Suprapubic skin (tissue), 4 donors: Measurements from ENCODE around the gene CBX6. TPM values are rescaled to one million over a fixed set of nuclear protein-coding genes. Genes with fewer than 3 reads are reported as not detected.
A peak's percentile ranks its signal among the peaks of the same experiment; 100 is the strongest.

ENCODE experiments used
- DNase-seq, 2 donors: peaks; one replicate each; pipeline ENCODE4 v3.0.0-alpha.2; 2019; ENCODE audit warnings: low spot score in 2 of 2
- H3K27ac ChIP-seq: fragments of 200-600 bp; sonication (generic); one replicate; pipeline ENCODE4 v1.5.1; 2019
- H3K27me3 ChIP-seq: fragments of 200-600 bp; sonication (generic); one replicate; pipeline ENCODE4 v1.5.1; 2019
- H3K36me3 ChIP-seq: fragments of 200-600 bp; sonication (generic); one replicate; pipeline ENCODE4 v1.5.1; 2019
- H3K4me1 ChIP-seq: fragments of 200-600 bp; sonication (generic); one replicate; pipeline ENCODE4 v1.5.1; 2019
- H3K4me3 ChIP-seq: fragments of 200-600 bp; sonication (generic); one replicate; pipeline ENCODE4 v1.5.1; 2019; ENCODE audit warnings: mild to moderate bottlenecking
- H3K9me3 ChIP-seq: fragments of 200-600 bp; sonication (generic); one replicate; pipeline ENCODE4 v1.5.1; 2019
- CTCF ChIP-seq, 2 donors: fragments of 200-600 bp in 1 of 2; fragments of 450-650 bp in 1 of 2; sonication (generic) in 1 of 2; IDR thresholded peaks; one replicate each; pipeline ENCODE4 v1.5.1; 2016 to 2019; ENCODE audit warnings: antibody characterized with exemption in 2 of 2, mild to moderate bottlenecking in 1 of 2, moderate library complexity in 1 of 2
- EP300 ChIP-seq: sonication (generic); formaldehyde crosslinking; IDR thresholded peaks from one replicate; pipeline ENCODE4 v1.6.1; 2017; ENCODE audit warnings: antibody characterized with exemption
- POLR2A ChIP-seq, 2 donors: fragments of 450-650 bp; IDR thresholded peaks; one replicate each; pipeline ENCODE4 v1.6.1; 2017; ENCODE audit warnings: antibody characterized with exemption in 2 of 2, mild to moderate bottlenecking in 2 of 2, moderate library complexity in 2 of 2
- POLR2AphosphoS5 ChIP-seq, 3 donors: sonication (generic); formaldehyde crosslinking; IDR thresholded peaks; one replicate each; pipeline ENCODE4 v1.6.1; 2017; ENCODE audit warnings: antibody characterized with exemption in 3 of 3
- WGBS: methylation state at CpG from one replicate; pipeline ENCODE4 v1.1.5; 2018; 5-methylcytosine and 5-hydroxymethylcytosine counted together
- total RNA-seq, 4 donors: library from RNA; depleted of rRNA; stranded (reverse); fragments of >200 nt; gene quantifications; one replicate each; pipeline ENCODE4 v1.1.0, GENCODE V29; 2016

Gene CBX6
- total RNA-seq, 4 donors from 2014 or later, result 11.5 to 31.4 (median 22.1) TPM

- Histone ChIP-seq H3K27me3 (no peaks in the 10 kb centered on the region), H3K36me3 (no peaks in the 10 kb centered on the region), H3K4me3 (peak overlapping the region; percentile 85), H3K4me1 (peaks cover 46% of the 10 kb centered on the region), H3K9me3 (no peaks in the 10 kb centered on the region), H3K27ac (peak overlapping the region; percentile 91)
- no peak for TF ChIP-seq EP300
- TF ChIP-seq CTCF (IDR thresholded peaks at IDR 0.05), result no peak
- no peak for TF ChIP-seq POLR2AphosphoS5 (IDR thresholded peaks at IDR 0.05)
- no peak for TF ChIP-seq POLR2A (IDR thresholded peaks at IDR 0.05)
- DNase-seq, result peak in 1 of 2 donors; percentile 82
- whole genome bisulfite sequencing, result 0% methylated on average over 27 of the region's 37 CpGs
These were observed 824 bp upstream of the CBX6 start for GRCh38 chr22:38872831-38873248.

- DNase-seq, result peak; percentile 69 to 70
- TF ChIP-seq CTCF (IDR thresholded peaks at IDR 0.05), result no peak
- TF ChIP-seq POLR2AphosphoS5 (IDR thresholded peaks at IDR 0.05), result no peak
- no peak for TF ChIP-seq EP300
- no peak for TF ChIP-seq POLR2A (IDR thresholded peaks at IDR 0.05)
- no peaks in the 10 kb centered on the region for H3K9me3 ChIP-seq
- H3K4me3 ChIP-seq, result peak overlapping the region; percentile 85
- H3K36me3 ChIP-seq, result peaks cover 5% of the 10 kb centered on the region
- WGBS, result 2% methylated on average over 10 of the region's 77 CpGs
- H3K4me1 ChIP-seq, result peaks cover 47% of the 10 kb centered on the region
- peak overlapping the region; percentile 91 for H3K27ac ChIP-seq
- no peaks in the 10 kb centered on the region for H3K27me3 ChIP-seq
These were observed 450 bp downstream of the CBX6 start for GRCh38 chr22:38871360-38872171.

- DNase-seq, result peak; percentile 59 to 67
- H3K4me3 ChIP-seq, result peak overlapping the region; percentile 85
- TF ChIP-seq POLR2A (IDR thresholded peaks at IDR 0.05) (no peak), EP300 (no peak), POLR2AphosphoS5 (IDR thresholded peaks at IDR 0.05) (no peak), CTCF (IDR thresholded peaks at IDR 0.05) (no peak)
- peaks cover 49% of the 10 kb centered on the region for H3K4me1 ChIP-seq
- H3K9me3 ChIP-seq, result no peaks in the 10 kb centered on the region
- H3K27ac ChIP-seq, result peak overlapping the region; percentile 91
- H3K27me3 ChIP-seq, result no peaks in the 10 kb centered on the region
- 28% methylated on average over 2 of the region's 2 CpGs for WGBS
- H3K36me3 ChIP-seq, result peaks cover 12% of the 10 kb centered on the region
These were observed 1.1 kb downstream of the CBX6 start for GRCh38 chr22:38870791-38871359.

- Histone ChIP-seq H3K27me3 (no peaks in the 10 kb centered on the region), H3K4me3 (peak overlapping the region; percentile 85), H3K36me3 (peaks cover 16% of the 10 kb centered on the region), H3K4me1 (peaks cover 50% of the 10 kb centered on the region), H3K27ac (peak overlapping the region; percentile 91), H3K9me3 (no peaks in the 10 kb centered on the region)
- DNase-seq, result peak; percentile 92 to 93
- TF ChIP-seq EP300 (no peak), CTCF (IDR thresholded peaks at IDR 0.05) (peak; percentile 93 to 95)
- 10% methylated on average over 12 of the region's 12 CpGs for WGBS
These were observed 1.7 kb downstream of the CBX6 start for GRCh38 chr22:38870312-38870741.

GRCh38 chr22:38869663-38870062, 2.4 kb downstream of the CBX6 start:
- Histone ChIP-seq H3K4me1 (peaks cover 57% of the 10 kb centered on the region), H3K9me3 (no peaks in the 10 kb centered on the region), H3K4me3 (no peak overlapping the region), H3K36me3 (peaks cover 16% of the 10 kb centered on the region), H3K27ac (no peak overlapping the region), H3K27me3 (no peaks in the 10 kb centered on the region)
- TF ChIP-seq POLR2A (IDR thresholded peaks at IDR 0.05) (no peak), CTCF (IDR thresholded peaks at IDR 0.05) (no peak), POLR2AphosphoS5 (IDR thresholded peaks at IDR 0.05) (no peak), EP300 (no peak)
- peak in 1 of 2 donors; percentile 24 for DNase-seq
- WGBS, result 93% methylated on average over 3 of the region's 3 CpGs
